Measurements from ENCODE around the gene TEF.

DNA sequence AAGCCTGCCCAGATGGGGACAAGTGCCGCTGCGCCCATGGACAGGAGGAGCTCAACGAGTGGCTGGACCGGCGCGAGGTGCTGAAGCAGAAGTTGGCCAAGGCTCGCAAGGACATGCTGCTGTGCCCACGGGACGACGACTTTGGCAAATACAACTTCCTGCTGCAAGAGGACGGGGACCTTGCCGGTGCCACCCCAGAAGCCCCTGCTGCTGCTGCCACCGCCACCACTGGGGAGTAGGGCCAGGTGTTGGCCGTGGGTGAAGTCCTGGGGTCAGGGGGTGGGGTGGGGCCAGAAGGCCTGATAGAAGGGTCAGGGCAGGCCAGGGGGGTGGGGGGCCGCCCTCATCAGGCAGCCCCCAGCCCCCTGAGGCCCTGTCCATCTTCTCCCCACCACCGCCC, 24.6 kb upstream of the TEF start:
- TF ChIP-seq, protein P1, sequence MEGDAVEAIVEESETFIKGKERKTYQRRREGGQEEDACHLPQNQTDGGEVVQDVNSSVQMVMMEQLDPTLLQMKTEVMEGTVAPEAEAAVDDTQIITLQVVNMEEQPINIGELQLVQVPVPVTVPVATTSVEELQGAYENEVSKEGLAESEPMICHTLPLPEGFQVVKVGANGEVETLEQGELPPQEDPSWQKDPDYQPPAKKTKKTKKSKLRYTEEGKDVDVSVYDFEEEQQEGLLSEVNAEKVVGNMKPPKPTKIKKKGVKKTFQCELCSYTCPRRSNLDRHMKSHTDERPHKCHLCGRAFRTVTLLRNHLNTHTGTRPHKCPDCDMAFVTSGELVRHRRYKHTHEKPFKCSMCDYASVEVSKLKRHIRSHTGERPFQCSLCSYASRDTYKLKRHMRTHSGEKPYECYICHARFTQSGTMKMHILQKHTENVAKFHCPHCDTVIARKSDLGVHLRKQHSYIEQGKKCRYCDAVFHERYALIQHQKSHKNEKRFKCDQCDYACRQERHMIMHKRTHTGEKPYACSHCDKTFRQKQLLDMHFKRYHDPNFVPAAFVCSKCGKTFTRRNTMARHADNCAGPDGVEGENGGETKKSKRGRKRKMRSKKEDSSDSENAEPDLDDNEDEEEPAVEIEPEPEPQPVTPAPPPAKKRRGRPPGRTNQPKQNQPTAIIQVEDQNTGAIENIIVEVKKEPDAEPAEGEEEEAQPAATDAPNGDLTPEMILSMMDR (conservative IDR thresholded peaks at IDR 0.05): no peak
- TF ChIP-seq ZFX (IDR thresholded peaks at IDR 0.05): no peak
